Thyroid gland (tissue), 4 donors: ENCODE measurements around the gene RAB11FIP4. TPM values are rescaled to one million over a fixed set of nuclear protein-coding genes. Genes with fewer than 3 reads are reported as not detected.

ENCODE experiments used
- DNase-seq, 2 donors: peaks; one replicate each; pipeline ENCODE4 v3.0.0-alpha.2; 2019
- H3K27ac ChIP-seq, 3 donors: fragments of 200-600 bp; sonication (generic); 1 replicate in 2 of 3; 2 replicates in 1 of 3; pipeline ENCODE4 v1.5.1; 2016 to 2019; ENCODE audit warnings: mild to moderate bottlenecking in 1 of 3, moderate library complexity in 1 of 3
- H3K27me3 ChIP-seq: fragments of 200-600 bp; sonication (generic); one replicate; pipeline ENCODE4 v1.5.1; 2019
- H3K36me3 ChIP-seq, 2 donors: fragments of 200-600 bp; sonication (generic); one replicate each; pipeline ENCODE4 v1.5.1; 2016 to 2019
- H3K4me1 ChIP-seq, 2 donors: fragments of 200-600 bp; sonication (generic); one replicate each; pipeline ENCODE4 v1.5.1; 2017 to 2019
- H3K4me3 ChIP-seq, 3 donors: fragments of 200-600 bp; sonication (generic); replicated peaks in 1 of 3; 1 replicate in 2 of 3; 2 replicates in 1 of 3; pipeline ENCODE4 v1.5.1; 2016; ENCODE audit warnings: mild to moderate bottlenecking in 1 of 3
- H3K9me3 ChIP-seq: fragments of 200-600 bp; sonication (generic); one replicate; pipeline ENCODE4 v1.5.1; 2017
- CTCF ChIP-seq, 6 experiments: fragments of 200-600 bp in 3 of 6; fragments of 450-650 bp in 3 of 6; sonication (generic) in 3 of 6; IDR thresholded peaks; one replicate each; pipeline ENCODE4 v1.5.1; 2016 to 2019; ENCODE audit warnings: antibody characterized with exemption in 6 of 6, mild to moderate bottlenecking in 2 of 6, inconsistent platforms in 1 of 6, moderate library complexity in 1 of 6
- POLR2A ChIP-seq, 2 donors: fragments of 450-650 bp; IDR thresholded peaks; one replicate each; pipeline ENCODE4 v1.6.1; 2017; ENCODE audit warnings: antibody characterized with exemption in 2 of 2, mild to moderate bottlenecking in 2 of 2, moderate library complexity in 1 of 2
- WGBS, 2 donors: methylation state at CpG; one replicate each; pipeline ENCODE4 v1.1.5; 2017; 5-methylcytosine and 5-hydroxymethylcytosine counted together
- intact Hi-C: fragments of 100-400 bp; cut with DNase I; formaldehyde crosslinking; loops from one replicate; pipeline ENCODE4 v1.15.1; 2023
- total RNA-seq, 4 donors: library from RNA; depleted of rRNA; stranded (reverse); fragments of >200 nt; gene quantifications; one replicate each; pipeline ENCODE4 v1.2.3, GENCODE V29; 2016

RAB11FIP4 gene
- total RNA-seq, 4 donors from 2014 or later, result 21.1 to 44.5 (median 24.9) TPM

DNA sequence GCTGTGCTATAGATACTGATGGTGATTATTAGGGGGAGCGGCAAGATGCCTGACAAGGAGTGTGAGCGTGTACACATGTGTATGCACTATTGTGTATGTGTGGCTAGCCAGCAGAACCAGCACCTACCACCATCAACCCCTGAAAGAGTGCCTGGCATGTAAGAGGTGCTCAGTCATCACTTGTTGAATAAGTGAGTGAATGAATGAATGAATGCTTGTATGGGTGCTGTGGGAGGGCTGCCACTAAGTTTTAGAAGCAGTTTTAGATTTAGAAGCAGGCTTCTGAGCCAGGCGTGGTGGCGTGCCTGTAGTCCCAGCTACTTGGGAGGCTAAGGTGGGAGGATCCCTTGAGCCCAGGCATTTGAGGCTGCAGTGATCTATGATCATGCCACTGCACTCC, 37.0 kb downstream of the RAB11FIP4 start:
- Histone ChIP-seq H3K36me3 (no peaks in the 10 kb centered on the region), H3K9me3 (no peaks in the 10 kb centered on the region), H3K4me1 (peaks cover 13 to 22% of the 10 kb centered on the region in 2 donors), H3K4me3 (no peak overlapping the region), H3K27me3 (no peaks in the 10 kb centered on the region), H3K27ac (no peak overlapping the region)
- intact Hi-C loops, result no loop called here
- 89% methylated on average over 4 of the region's 4 CpGs for WGBS, 2 donors
- TF ChIP-seq POLR2A (IDR thresholded peaks at IDR 0.05) (no peak), CTCF (IDR thresholded peaks at IDR 0.05) (no peak)
- DNase-seq, result no peak

- H3K36me3 ChIP-seq, result no peaks in the 10 kb centered on the region
- H3K27ac ChIP-seq, result no peak overlapping the region
- 33 to 38% methylated on average over 11 of the region's 12 CpGs for WGBS, 2 donors
- TF ChIP-seq POLR2A (IDR thresholded peaks at IDR 0.05) (no peak), CTCF (IDR thresholded peaks at IDR 0.05) (no peak)
- H3K4me3 ChIP-seq, result no peak overlapping the region
- DNase-seq, result no peak
- H3K27me3 ChIP-seq, result no peaks in the 10 kb centered on the region
- H3K9me3 ChIP-seq, result no peaks in the 10 kb centered on the region
- intact Hi-C loops, result no loop called here
- peaks cover 0 to 6% of the 10 kb centered on the region in 2 donors for H3K4me1 ChIP-seq
These were observed 39.8 kb downstream of the RAB11FIP4 start for GRCh38 chr17:31431098-31431851.

DNA sequence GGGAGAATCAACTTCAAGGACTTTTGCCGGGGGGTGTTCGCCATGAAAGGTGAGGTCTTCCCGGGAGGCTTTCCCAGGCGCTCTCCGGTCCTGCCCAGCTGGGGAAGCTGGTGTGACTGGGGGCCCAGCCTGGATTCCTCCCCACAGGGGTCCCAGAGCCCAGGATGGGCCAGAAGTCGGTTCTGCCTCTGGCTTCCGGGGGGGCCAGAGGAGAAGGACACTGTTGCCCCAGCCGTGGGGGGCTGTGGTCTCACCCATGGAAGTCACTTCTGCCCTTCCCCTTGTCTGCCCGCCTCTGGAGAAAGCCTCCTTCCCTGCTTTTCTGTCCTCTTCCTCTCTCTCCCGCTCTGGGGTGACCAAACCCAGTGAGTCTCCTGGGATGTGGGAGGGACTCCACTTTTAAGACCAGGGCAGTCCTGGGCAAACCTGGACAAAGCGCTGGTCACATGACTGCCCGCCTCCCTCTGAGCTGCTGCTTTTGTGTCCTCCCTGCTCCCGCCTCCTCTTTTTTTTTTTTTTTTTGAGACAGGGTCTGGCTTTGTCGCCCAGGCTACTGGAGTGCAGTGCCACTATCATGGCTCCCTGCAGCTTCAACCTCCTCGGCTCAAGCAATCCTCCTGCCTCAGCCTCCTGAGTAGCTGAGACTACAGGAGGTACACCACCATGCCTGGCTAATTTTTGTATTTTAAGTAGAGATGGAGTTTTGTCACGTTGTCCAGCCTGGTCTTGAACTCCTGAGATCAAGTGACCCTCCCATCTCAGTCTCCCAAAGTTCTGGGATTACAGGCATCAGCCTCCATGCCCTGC, 40.6 kb downstream of the RAB11FIP4 start:
- Histone ChIP-seq H3K36me3 (no peaks in the 10 kb centered on the region), H3K4me1 (peaks cover 0 to 5% of the 10 kb centered on the region in 2 donors), H3K9me3 (no peaks in the 10 kb centered on the region), H3K27me3 (no peaks in the 10 kb centered on the region), H3K27ac (no peak overlapping the region), H3K4me3 (no peak overlapping the region)
- intact Hi-C loops, result no loop called here
- no peak for DNase-seq
- 68 to 76% methylated on average over 11 to 15 of the region's 16 CpGs for WGBS, 2 donors
- no peak for TF ChIP-seq CTCF (IDR thresholded peaks at IDR 0.05)
- TF ChIP-seq POLR2A (IDR thresholded peaks at IDR 0.05), result no peak

GRCh38 chr17:31433091-31433790, 41.8 kb downstream of the RAB11FIP4 start:
- Histone ChIP-seq H3K27ac (no peak overlapping the region), H3K36me3 (no peaks in the 10 kb centered on the region), H3K27me3 (no peaks in the 10 kb centered on the region), H3K4me3 (no peak overlapping the region), H3K4me1 (peaks cover 0 to 3% of the 10 kb centered on the region in 2 donors), H3K9me3 (no peaks in the 10 kb centered on the region)
- intact Hi-C loops, result no loop called here
- 69 to 76% methylated on average over 8 to 14 of the region's 14 CpGs for WGBS, 2 donors
- TF ChIP-seq POLR2A (IDR thresholded peaks at IDR 0.05) (no peak), CTCF (IDR thresholded peaks at IDR 0.05) (no peak)
- DNase-seq, result no peak
